Osteoblast (primary cell): ENCODE data around the gene ANKRD28. TPM values are rescaled to one million over a fixed set of nuclear protein-coding genes. Genes with fewer than 3 reads are reported as not detected.

ENCODE experiments used
- DNase-seq: peaks from one replicate; pipeline ENCODE4 v3.0.0; 2011; ENCODE audit warnings: low spot score, mixed read lengths; ENCODE audit not compliant: insufficient read length; ENCODE audit errors: missing footprints
- H2AFZ ChIP-seq: 2 replicates; pipeline ENCODE4 v1.6.0; 2011; ENCODE audit warnings: mild to moderate bottlenecking, low read length
- H3K27ac ChIP-seq: 2 replicates; pipeline ENCODE4 v1.5.1; 2011; ENCODE audit warnings: mild to moderate bottlenecking, low read depth, low read length, moderate library complexity
- H3K27me3 ChIP-seq: 2 replicates; pipeline ENCODE4 v1.6.0; 2012; ENCODE audit warnings: mild to moderate bottlenecking, control low read depth, inconsistent platforms, low read length, moderate library complexity; ENCODE audit not compliant: insufficient read depth
- H3K36me3 ChIP-seq: 2 replicates; pipeline ENCODE4 v1.5.1; 2011; ENCODE audit warnings: mild to moderate bottlenecking, low read length, control low read depth, moderate library complexity; ENCODE audit not compliant: insufficient read depth
- H3K4me1 ChIP-seq: 2 replicates; pipeline ENCODE4 v1.5.1; 2011; ENCODE audit warnings: mild to moderate bottlenecking, low read length, control low read depth, moderate library complexity; ENCODE audit not compliant: insufficient read depth
- H3K4me2 ChIP-seq: 2 replicates; pipeline ENCODE4 v1.6.0; 2011; ENCODE audit warnings: mild to moderate bottlenecking, low read length; ENCODE audit not compliant: insufficient read depth
- H3K4me3 ChIP-seq: fragments of 200-600 bp; sonication (generic); 3 replicates; pipeline ENCODE4 v1.5.1; 2012; ENCODE audit warnings: mild to moderate bottlenecking, low read length, inconsistent platforms; ENCODE audit not compliant: insufficient read depth
- H3K79me2 ChIP-seq: 2 replicates; pipeline ENCODE4 v1.6.0; 2012; ENCODE audit warnings: mild to moderate bottlenecking, low read length, control low read depth, inconsistent platforms; ENCODE audit not compliant: insufficient read depth
- H3K9me3 ChIP-seq: 2 replicates; pipeline ENCODE4 v1.5.1; 2011; ENCODE audit warnings: low read depth, low read length, control low read depth
- H4K20me1 ChIP-seq: 2 replicates; pipeline ENCODE4 v1.6.0; 2012; ENCODE audit warnings: mild to moderate bottlenecking, low read length, control low read depth; ENCODE audit not compliant: insufficient read depth
- total RNA-seq: library from RNA; depleted of rRNA; stranded (reverse); fragments of >200 nt; gene quantifications from 2 replicates; pipeline ENCODE4 v1.2.3, GENCODE V29; 2012
- TF ChIP-seq, protein P1 (sequence below): IDR thresholded peaks from 2 replicates; pipeline ENCODE4 v1.5.1; 2011; ENCODE audit warnings: mild to moderate bottlenecking, low read depth, low read length, moderate library complexity; ENCODE audit errors: extremely low read depth

ANKRD28 gene
- total RNA-seq, 1 donor: 223 TPM

DNA sequence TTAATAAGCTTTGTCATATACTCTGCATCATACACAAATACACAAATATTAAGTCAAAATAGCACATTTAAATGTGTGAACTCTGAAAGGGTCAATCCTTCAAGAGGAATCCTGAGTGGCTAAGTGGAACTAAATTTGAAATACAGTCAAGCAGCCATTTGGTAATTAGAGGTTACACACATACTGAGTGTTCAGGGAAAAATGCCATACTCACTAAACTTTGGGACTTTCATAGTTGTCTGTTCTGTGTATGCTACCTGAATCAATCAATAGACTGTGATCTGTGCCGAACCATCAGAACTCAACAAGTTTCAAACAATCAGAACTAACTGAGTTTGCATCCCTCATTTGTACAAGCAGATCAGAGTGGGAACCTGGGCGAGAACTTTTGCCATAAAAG lies 15.3 kb downstream of the ANKRD28 start:
- DNase-seq: no peak
- H4K20me1 ChIP-seq: no peaks in the 10 kb centered on the region
- H3K27ac ChIP-seq: peak overlapping the region; percentile 85
- no peak overlapping the region for H2AFZ ChIP-seq
- H3K4me3 ChIP-seq: peak overlapping the region; percentile 49
- TF ChIP-seq, protein P1, sequence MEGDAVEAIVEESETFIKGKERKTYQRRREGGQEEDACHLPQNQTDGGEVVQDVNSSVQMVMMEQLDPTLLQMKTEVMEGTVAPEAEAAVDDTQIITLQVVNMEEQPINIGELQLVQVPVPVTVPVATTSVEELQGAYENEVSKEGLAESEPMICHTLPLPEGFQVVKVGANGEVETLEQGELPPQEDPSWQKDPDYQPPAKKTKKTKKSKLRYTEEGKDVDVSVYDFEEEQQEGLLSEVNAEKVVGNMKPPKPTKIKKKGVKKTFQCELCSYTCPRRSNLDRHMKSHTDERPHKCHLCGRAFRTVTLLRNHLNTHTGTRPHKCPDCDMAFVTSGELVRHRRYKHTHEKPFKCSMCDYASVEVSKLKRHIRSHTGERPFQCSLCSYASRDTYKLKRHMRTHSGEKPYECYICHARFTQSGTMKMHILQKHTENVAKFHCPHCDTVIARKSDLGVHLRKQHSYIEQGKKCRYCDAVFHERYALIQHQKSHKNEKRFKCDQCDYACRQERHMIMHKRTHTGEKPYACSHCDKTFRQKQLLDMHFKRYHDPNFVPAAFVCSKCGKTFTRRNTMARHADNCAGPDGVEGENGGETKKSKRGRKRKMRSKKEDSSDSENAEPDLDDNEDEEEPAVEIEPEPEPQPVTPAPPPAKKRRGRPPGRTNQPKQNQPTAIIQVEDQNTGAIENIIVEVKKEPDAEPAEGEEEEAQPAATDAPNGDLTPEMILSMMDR: no peak
- H3K9me3 ChIP-seq: no peaks in the 10 kb centered on the region
- H3K4me2 ChIP-seq: peak overlapping the region; percentile 70
- H3K4me1 ChIP-seq: peaks cover 37% of the 10 kb centered on the region
- H3K79me2 ChIP-seq: peaks cover 98% of the 10 kb centered on the region
- H3K36me3 ChIP-seq: peaks cover 29% of the 10 kb centered on the region
- no peaks in the 10 kb centered on the region for H3K27me3 ChIP-seq

DNA sequence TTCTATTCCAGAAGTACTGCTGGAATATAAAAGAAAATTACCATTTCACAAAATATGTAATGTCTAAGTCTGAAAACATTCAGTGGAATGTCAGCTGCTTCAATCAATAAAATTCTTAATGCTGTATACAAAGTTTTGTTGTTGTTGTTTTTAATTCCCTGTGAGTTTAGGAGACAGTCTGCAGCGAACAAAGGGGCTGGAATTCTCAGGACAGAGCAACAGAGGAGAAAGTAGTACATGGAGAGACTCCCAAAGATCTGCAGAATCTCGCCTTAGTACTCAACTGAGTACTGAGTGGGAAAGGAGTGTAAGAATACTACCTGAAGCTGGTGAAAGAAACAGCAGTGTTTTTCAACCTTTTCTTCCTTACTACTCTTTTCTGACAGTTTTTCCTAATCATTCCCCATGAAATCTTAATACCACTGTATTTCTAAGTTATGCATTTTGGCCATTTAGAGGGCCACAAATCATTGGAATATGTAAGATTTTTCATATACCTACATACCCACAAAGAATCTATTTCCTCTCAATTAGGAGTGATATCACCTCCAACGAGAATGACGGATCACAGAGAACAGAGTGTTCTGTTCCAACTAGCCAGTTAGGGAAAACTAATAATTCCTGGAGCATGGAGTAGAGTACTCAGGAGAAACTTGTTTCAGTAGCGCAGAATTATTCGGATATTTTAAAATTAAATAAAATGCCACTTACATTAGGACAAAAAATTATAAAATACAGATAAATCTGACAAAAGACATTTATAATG lies 16.0 kb downstream of the ANKRD28 start:
- Histone ChIP-seq H3K4me2 (peak overlapping the region; percentile 70), H3K4me3 (peak overlapping the region; percentile 15), H4K20me1 (no peaks in the 10 kb centered on the region), H3K79me2 (peaks cover 98% of the 10 kb centered on the region), H3K9me3 (no peaks in the 10 kb centered on the region), H3K27me3 (no peaks in the 10 kb centered on the region), H2AFZ (no peak overlapping the region), H3K36me3 (peaks cover 25% of the 10 kb centered on the region), H3K4me1 (peaks cover 37% of the 10 kb centered on the region), H3K27ac (peak overlapping the region; percentile 85)
- DNase-seq: no peak
- TF ChIP-seq, protein P1: no peak

GRCh38 chr3:15781131-15781530 lies 16.6 kb downstream of the ANKRD28 start:
- peaks cover 24% of the 10 kb centered on the region for H3K36me3 ChIP-seq
- no peak overlapping the region for H2AFZ ChIP-seq
- H3K4me3 ChIP-seq: no peak overlapping the region
- H4K20me1 ChIP-seq: no peaks in the 10 kb centered on the region
- H3K4me2 ChIP-seq: peak overlapping the region; percentile 70
- no peaks in the 10 kb centered on the region for H3K9me3 ChIP-seq
- peaks cover 41% of the 10 kb centered on the region for H3K4me1 ChIP-seq
- DNase-seq: no peak
- peak overlapping the region; percentile 85 for H3K27ac ChIP-seq
- peaks cover 98% of the 10 kb centered on the region for H3K79me2 ChIP-seq
- TF ChIP-seq, protein P1: no peak
- no peaks in the 10 kb centered on the region for H3K27me3 ChIP-seq

DNA sequence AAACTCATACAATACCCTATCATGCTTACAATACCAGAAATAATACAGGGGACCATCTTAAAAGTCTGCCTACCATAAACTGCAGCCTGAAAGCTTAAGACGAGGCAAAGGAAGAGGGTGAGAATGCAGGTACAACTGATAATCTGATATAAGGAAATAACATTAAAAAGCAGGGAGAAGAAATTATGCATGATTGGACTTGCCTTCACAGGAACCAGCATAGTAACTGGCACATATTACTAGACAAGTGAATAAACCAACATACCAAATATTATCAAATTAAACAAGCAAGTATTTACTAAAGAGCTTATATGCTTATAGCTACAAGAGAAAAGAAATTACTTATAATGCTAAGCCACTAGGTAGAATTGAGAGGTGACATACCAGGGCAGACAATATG lies 18.7 kb downstream of the ANKRD28 start:
- Histone ChIP-seq H3K4me2 (no peak overlapping the region), H3K9me3 (no peaks in the 10 kb centered on the region), H4K20me1 (no peaks in the 10 kb centered on the region), H3K79me2 (peaks cover 98% of the 10 kb centered on the region), H2AFZ (no peak overlapping the region), H3K4me1 (peaks cover 41% of the 10 kb centered on the region), H3K27me3 (no peaks in the 10 kb centered on the region), H3K36me3 (peaks cover 12% of the 10 kb centered on the region), H3K4me3 (no peak overlapping the region), H3K27ac (no peak overlapping the region)
- TF ChIP-seq, protein P1: no peak
- DNase-seq: no peak
